Ishikawa (cell line): ENCODE data around the gene TPSAB1.

Source experiments
- EGR1 ChIP-seq: IDR thresholded peaks from 2 replicates; pipeline ENCODE4 v1.6.1; 2012
- EP300 ChIP-seq: IDR thresholded peaks from 2 replicates; pipeline ENCODE4 v1.6.1; 2012; ENCODE audit warnings: borderline replicate concordance
- FOXM1 ChIP-seq: IDR thresholded peaks from 2 replicates; pipeline ENCODE4 v1.6.1; 2012; ENCODE audit warnings: low read depth, borderline replicate concordance
- MAX ChIP-seq: IDR thresholded peaks from 2 replicates; pipeline ENCODE4 v1.6.1; 2012
- RAD21 ChIP-seq: IDR thresholded peaks from 2 replicates; pipeline ENCODE4 v1.6.1; 2012; ENCODE audit warnings: low read depth
- TAF1 ChIP-seq: IDR thresholded peaks from 2 replicates; pipeline ENCODE4 v1.6.1; 2012; ENCODE audit warnings: low read depth, mild to moderate bottlenecking

DNA sequence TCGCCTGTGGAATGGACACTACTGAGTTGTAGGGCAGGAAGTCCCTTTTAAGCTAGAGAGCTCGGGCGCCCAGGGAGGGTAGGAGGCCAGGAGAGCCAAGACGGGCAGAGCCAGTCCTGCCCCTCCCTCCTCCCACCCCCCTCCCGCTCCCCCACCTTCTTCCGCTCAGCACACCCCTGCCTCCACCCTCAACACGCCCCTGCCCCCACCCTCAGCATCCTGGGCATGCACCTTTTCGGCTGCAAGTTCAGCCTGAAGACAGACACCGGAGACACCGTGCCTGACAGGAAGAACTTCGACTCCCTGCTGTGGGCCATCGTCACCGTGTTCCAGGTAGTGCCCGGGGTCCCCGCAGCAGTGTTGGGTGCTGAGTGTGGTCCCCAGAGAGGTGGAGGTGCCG lies 33.7 kb upstream of the TPSAB1 start:
- TF ChIP-seq RAD21 (no peak), EGR1 (no peak), TAF1 (no peak), EP300 (no peak), MAX (no peak), FOXM1 (no peak)
